GM19372 (cell line): ENCODE measurements around the gene SHLD2.
A peak's percentile ranks its signal among the peaks of the same experiment; 100 is the strongest.
"Not testable (repeated sequence)": the region's sequence is repeated elsewhere in the genome, so short reads cannot be mapped to it uniquely, and the experiment has no call there.

Source experiments
- ATAC-seq: cut with Tn5 transposase; IDR thresholded peaks from one replicate; pipeline ENCODE4 v1.9.1; 2021; ENCODE audit warnings: mild to moderate bottlenecking, low read depth, moderate library complexity; ENCODE audit not compliant: unreplicated experiment

SHLD2 gene, protein sequence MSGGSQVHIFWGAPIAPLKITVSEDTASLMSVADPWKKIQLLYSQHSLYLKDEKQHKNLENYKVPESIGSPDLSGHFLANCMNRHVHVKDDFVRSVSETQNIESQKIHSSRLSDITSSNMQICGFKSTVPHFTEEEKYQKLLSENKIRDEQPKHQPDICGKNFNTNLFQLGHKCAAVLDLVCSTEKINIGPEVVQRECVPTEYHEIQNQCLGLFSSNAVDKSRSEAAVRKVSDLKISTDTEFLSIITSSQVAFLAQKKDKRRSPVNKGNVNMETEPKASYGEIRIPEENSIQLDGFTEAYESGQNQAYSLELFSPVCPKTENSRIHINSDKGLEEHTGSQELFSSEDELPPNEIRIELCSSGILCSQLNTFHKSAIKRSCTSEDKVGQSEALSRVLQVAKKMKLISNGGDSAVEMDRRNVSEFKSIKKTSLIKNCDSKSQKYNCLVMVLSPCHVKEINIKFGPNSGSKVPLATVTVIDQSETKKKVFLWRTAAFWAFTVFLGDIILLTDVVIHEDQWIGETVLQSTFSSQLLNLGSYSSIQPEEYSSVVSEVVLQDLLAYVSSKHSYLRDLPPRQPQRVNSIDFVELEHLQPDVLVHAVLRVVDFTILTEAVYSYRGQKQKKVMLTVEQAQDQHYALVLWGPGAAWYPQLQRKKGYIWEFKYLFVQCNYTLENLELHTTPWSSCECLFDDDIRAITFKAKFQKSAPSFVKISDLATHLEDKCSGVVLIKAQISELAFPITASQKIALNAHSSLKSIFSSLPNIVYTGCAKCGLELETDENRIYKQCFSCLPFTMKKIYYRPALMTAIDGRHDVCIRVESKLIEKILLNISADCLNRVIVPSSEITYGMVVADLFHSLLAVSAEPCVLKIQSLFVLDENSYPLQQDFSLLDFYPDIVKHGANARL

DNA sequence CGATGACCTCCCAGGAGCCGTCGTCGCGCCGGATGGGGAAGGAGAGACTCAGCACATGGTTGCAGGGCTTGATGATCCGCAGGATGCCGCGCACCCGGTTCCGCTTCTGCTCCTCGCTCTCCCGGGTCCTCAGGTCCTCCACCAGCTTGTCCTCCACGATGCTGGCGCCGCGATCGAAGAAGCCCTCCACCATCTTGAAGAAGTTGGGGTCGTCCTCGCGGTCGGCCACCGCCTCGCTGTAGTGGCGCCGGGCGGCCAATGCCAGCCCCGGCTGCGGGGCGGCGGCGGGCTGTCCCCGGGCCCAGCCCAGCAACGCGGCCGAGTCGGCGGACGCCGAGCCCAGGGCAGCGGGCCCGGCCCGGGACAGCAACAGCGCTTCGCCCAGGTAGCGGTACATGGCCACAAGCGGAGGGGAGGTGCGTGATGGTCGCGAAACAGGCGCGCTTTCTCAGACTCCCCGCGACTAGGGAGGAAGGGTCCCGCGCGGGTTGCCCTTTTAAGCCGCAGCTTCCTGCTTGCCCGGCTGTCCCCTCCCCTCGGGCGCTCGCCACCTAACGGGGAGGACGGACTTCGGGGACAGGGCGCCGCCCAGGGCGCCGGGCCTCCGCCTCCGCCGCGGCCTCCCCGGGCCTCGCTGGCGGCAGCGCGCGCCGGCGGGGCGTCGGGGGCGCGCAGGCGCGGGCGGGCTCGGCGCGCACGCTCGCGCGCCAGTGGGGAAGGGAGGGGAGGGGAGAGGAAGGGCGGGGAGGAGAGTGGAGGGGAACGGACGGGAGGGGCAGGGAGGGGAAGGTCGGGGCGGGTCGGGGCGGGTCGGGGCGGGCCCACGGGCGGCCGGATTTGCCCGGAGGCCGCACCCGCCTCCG lies at the start of gene SHLD2, which contains the start of gene GLUD1:
SHLD2 (plus strand) TSS at position 834 of the 863 bp plus-strand sequence. CDS start 56,149 bp downstream, outside the sequence.
GLUD1 (minus strand) TSS at position 471 of the 863 bp plus-strand sequence; CDS start at position 397, 74 bp downstream.
- ATAC-seq, result peak; percentile 61

GRCh38 chr10:87045434-87045938 lies 49.5 kb upstream of the SHLD2 start:
- ATAC-seq, result no peak

DNA sequence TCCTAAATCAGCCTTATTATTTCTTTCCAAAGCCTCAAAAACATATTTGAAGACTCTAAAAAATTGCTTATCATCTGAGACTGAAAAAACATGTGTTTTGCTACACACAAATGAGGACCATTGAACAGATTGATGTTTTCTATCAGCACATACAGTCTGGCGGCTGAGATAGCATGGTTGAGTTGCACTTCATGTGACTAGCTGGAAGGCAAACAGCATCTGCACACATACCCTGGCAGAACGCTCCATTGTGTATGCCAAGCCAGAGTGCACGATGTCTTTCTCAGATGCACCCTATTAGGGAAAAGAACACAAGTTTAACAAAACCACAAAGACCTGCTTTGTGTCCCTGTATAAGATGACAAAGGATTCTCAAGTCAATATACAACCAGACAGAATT lies 41.9 kb upstream of the SHLD2 start:
- no peak for ATAC-seq

DNA sequence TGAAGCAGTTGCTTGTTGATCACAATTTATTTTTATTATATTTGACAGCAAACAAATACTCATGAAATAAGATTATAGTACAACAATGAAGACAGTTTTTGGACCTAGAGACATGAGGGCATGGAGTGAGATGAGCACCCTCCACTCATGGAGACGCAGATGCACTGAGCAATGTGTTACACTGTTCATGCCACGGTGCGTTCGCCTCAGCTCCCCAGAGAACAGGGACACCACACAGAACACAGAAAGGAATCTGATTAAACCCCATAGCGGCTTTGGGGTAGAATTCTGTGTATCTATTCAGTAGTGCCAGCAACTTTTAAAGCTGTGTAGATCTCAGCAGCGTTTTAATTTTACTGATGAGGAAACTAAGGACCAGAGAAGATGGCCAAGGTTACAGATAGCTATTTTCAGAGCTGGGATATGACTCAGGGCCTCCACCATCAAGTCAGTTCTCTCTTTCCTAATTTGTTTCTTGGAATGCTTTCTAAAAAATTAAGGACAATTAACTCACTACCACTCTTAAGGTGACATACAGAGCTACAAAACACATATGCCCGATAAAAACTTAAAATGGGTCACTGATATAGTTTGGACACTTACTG lies 41.3 kb upstream of the SHLD2 start:
- ATAC-seq, result no peak

DNA sequence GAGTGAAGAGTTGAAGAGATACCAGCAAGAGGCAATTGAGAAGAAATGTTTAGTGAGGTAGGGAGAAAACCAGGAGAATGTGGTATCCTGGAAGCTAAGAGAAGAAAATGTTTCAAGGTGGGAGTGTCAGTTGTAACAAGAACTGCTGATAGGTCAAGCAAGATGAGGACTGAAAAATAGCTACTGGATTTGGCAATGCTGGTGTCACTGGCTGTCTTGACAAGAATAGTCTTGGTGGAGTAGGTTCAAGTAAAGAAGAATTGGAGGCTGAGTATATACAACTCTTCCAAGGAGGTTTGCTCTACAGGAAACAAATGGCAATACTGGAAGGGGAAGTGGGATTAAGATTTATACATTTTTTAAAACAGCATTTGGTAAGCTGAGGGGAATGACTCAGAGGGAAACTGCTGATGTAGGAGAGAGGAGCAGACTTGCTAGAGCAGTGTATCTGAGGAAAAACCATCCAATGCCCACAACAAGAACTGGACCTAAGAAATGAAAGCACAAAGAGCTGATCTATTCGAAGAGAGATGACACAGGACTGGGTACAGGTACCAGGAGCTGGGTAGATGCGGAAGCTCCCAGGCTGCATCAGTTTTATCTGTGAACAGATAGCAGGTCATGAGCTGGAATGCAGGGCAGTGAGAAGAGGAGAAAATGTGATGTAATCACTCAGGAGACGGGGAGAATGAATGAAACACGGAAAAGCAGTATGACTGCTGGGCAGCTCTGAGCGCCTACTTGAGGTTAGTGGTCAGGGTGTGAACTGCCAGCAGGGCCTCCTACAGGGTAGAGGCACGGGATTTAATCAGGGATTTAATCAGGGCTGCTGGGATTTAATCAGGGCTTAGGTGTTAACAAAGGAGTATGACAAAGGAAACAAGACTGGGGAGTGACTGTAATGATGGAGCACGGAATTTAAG lies 40.4 kb upstream of the SHLD2 start:
- no peak for ATAC-seq

DNA sequence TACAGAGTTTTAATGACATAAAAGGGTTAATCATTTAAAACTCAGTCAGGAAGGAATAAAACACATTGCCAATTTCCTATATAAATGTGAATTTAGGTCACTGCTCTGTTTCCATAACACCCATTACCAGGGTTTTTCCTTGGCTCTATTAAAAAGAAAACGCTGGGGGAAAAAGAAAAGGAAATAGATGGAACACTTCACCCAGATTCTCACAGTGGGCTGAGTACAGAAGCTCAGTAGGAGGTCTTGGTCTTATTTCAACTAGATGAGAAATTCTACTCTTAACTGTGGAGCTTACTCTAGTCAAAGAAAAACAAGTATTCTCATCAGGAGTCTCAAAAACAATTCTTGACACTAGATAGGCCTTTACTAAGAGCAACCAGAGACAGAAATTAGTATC lies 36.8 kb upstream of the SHLD2 start:
- no peak for ATAC-seq

GRCh38 chr10:87059401-87059800 lies 35.6 kb upstream of the SHLD2 start:
- ATAC-seq, result no peak

DNA sequence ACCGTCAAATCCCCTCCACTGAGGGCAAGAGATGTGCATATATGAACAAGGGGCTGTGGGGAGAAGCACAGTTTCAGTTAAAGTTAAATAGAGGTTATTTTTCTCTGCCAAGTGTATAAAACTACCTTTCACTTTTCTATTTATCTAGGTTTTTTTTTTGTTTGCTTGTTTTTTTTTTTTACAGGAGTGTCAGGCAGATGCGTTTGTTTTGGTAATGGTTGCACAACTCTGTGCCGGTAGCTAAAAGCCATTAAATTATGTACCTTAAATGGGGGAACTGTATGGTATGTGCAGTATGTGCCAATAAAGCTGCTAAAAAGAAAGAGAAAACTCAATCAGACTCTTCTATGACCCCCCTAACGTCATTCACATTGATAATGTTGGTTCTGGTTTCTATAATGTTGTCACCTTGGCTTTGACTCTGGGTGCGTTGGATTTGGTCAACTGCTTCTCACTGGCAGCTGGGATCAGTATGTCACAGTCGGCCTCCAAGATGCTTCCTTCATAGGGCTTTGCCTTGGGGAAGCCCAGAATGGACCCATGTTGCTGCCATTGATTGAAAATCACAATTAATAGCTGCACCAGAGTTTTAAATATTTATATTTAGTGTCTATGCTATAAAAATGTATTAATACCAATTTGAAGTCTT lies 34.6 kb upstream of the SHLD2 start:
- no peak for ATAC-seq

- ATAC-seq, result no peak
Measured at GRCh38 chr10:87064651-87065050, 30.4 kb upstream of the SHLD2 start.

GRCh38 chr10:87066178-87066577 lies 28.8 kb upstream of the SHLD2 start:
- no peak for ATAC-seq

GRCh38 chr10:87066865-87067264 lies 28.1 kb upstream of the SHLD2 start:
- no peak for ATAC-seq

DNA sequence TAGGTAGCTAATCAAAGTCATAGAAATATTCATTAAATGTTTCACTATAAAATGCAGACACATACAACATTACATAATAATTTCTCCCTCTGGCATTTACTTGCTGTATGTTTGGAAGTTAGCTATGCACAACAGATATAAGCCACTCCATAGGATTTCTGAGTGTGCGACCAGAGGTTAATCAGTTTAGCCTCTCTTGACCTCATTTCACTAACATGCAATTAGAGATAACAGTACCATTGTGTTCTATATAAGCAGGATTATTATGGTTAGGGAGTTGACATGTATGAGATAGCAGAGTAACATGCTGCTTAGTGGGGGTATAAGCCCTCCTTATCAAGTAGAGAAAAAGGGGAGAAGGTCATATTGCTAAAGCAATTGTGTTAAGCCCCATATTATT lies 26.7 kb upstream of the SHLD2 start:
- ATAC-seq, result no peak

- no peak for ATAC-seq
Measured at GRCh38 chr10:87072449-87072848, 22.6 kb upstream of the SHLD2 start.

DNA sequence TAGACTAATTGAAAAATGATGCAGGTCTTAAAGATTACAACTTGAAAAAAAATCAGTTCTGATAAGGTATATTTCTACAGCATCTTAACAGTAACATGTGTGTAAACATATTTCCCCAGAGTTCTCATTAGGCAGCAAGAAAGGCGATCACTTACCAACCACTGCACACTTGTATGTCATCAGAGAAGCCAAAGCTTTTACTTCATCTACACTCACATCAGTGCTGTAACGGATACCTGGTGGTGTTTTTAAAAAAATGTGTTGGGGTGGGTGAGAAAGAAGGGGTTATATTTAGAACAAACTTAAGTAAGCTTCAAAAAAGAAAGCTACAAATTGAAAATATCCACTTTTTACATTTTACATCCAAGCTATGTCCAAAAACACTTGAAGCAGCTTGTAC lies 18.6 kb upstream of the SHLD2 start:
- ATAC-seq, result not testable (repeated sequence)

GRCh38 chr10:87079106-87079836 lies 15.7 kb upstream of the SHLD2 start:
- no peak for ATAC-seq

DNA sequence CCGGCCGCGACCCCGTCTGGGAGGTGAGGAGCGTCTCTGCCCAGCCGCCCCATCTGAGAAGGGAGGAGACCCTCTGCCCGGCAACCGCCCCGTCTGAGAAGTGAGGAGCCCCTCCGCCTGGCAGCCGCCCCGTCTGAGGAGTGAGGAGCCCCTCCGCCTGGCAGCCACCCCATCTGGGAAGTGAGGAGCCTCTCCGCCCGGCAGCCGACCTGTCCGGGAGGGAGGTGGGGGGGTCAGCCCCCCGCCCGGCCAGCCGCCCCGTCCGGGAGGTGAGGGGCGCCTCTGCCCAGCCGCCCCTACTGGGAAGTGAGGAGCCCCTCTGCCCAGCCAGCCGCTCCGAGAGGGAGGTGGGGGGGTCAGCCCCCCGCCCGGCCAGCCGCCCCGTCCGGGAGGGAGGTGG lies 14.4 kb upstream of the SHLD2 start:
- not testable (repeated sequence) for ATAC-seq

DNA sequence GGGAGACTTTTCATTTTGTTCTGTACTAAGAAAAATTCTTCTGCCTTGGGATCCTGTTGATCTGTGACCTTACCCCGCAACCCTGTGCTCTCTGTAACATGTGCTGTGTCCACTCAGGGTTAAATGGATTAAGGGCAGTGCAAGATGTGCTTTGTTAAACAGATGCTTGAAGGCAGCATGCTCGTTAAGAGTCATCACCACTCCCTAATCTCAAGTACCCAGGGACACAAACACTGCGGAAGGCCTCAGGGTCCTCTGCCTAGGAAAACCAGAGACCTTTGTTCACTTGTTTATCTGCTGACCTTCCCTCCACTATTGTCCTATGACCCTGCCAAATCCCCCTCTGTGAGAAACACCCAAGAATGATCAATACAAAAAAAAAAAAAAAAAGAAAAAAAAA lies 13.4 kb upstream of the SHLD2 start:
- ATAC-seq, result not testable (repeated sequence)

DNA sequence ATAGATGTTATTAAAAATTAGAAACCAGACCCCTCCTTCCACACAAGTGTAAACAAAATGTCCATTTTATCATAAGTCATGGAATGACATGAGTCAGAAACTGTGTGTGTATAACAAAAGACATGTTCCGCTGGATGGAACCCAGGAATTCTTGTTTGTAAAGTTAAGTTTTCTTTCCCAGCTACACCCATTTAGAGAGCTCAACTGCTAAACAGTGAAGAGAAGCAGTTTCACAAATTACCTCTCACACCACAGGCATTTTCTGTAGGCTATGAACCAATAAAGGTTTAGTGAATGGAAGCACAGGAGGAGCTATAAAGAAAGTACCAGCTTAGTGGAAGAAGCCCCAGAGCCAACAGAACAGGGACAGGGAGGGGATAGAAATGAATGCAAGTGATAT lies 12.8 kb upstream of the SHLD2 start:
- ATAC-seq, result not testable (repeated sequence)
